Neuronal stem cell (in vitro differentiated cells): ENCODE data around the gene TMEM37.

Experiments used
- DNase-seq: peaks from one replicate; pipeline ENCODE4 v3.0.0-alpha.2; 2013; ENCODE audit warnings: low spot score
- H2AFZ ChIP-seq: one replicate; pipeline ENCODE4 v1.6.1; 2013; ENCODE audit warnings: mild to moderate bottlenecking, low read length, inconsistent platforms
- H2AK5ac ChIP-seq: 2 replicates; pipeline ENCODE4 v1.6.1; 2013; ENCODE audit warnings: low read depth, mild to moderate bottlenecking, inconsistent platforms, low read length, moderate library complexity, mixed read lengths
- H2BK120ac ChIP-seq: 2 replicates; pipeline ENCODE4 v1.6.1; 2013; ENCODE audit warnings: low read depth, mild to moderate bottlenecking, inconsistent platforms, low read length, moderate library complexity, mixed read lengths
- H2BK12ac ChIP-seq: one replicate; pipeline ENCODE4 v1.6.1; 2013; ENCODE audit warnings: low read length, inconsistent platforms
- H2BK15ac ChIP-seq: 2 replicates; pipeline ENCODE4 v1.6.1; 2013; ENCODE audit warnings: mild to moderate bottlenecking, low read length, inconsistent platforms, mixed read lengths
- H2BK5ac ChIP-seq: one replicate; pipeline ENCODE4 v1.6.1; 2013; ENCODE audit warnings: inconsistent platforms, mild to moderate bottlenecking, low read length, moderate library complexity
- H3K14ac ChIP-seq: one replicate; pipeline ENCODE4 v1.6.1; 2013; ENCODE audit warnings: low read length, inconsistent platforms
- H3K18ac ChIP-seq: 2 replicates; pipeline ENCODE4 v1.6.1; 2013; ENCODE audit warnings: low read length, inconsistent platforms
- H3K23ac ChIP-seq: 2 replicates; pipeline ENCODE4 v1.6.1; 2013; ENCODE audit warnings: low read depth, mild to moderate bottlenecking, mixed read lengths, low read length, inconsistent platforms; ENCODE audit not compliant: poor library complexity
- H3K27ac ChIP-seq: replicated peaks from 3 replicates; pipeline ENCODE4 v1.5.1; 2013; ENCODE audit warnings: low read length, inconsistent platforms
- H3K27me3 ChIP-seq, 3 experiments: 2 replicates each; pipeline ENCODE4 v1.6.1; 2013; ENCODE audit warnings: low read length in 3 of 3, mild to moderate bottlenecking in 2 of 3, inconsistent platforms in 1 of 3, low read depth in 1 of 3, mixed read lengths in 1 of 3, moderate library complexity in 1 of 3; ENCODE audit not compliant: control insufficient read depth in 3 of 3, insufficient read depth in 3 of 3
- H3K36me3 ChIP-seq, 2 donors: replicated peaks in 1 of 2; 2 replicates each; pipeline ENCODE4 v1.6.1; 2013; ENCODE audit warnings: low read length in 2 of 2; ENCODE audit not compliant: control insufficient read depth in 2 of 2, insufficient read depth in 2 of 2
- H3K4ac ChIP-seq: 2 replicates; pipeline ENCODE4 v1.6.1; 2013; ENCODE audit warnings: inconsistent platforms, mild to moderate bottlenecking, low read length, moderate library complexity
- H3K4me1 ChIP-seq, 2 donors: 1 replicate in 1 of 2; 2 replicates in 1 of 2; pipeline ENCODE4 v1.6.1; 2013; ENCODE audit warnings: low read length in 2 of 2, low read depth in 1 of 2; ENCODE audit not compliant: control insufficient read depth in 2 of 2, insufficient read depth in 1 of 2
- H3K4me2 ChIP-seq: one replicate; pipeline ENCODE4 v1.6.1; 2013; ENCODE audit warnings: mild to moderate bottlenecking, low read length, inconsistent platforms; ENCODE audit not compliant: insufficient read depth, poor library complexity, severe bottlenecking
- H3K4me3 ChIP-seq, 2 donors: 2 replicates each; pipeline ENCODE4 v1.5.1; 2013; ENCODE audit warnings: low read length in 2 of 2, mild to moderate bottlenecking in 2 of 2, inconsistent platforms in 1 of 2, moderate library complexity in 1 of 2
- H3K79me1 ChIP-seq: one replicate; pipeline ENCODE4 v1.6.1; 2013; ENCODE audit warnings: low read depth, mild to moderate bottlenecking, inconsistent platforms, low read length, moderate library complexity
- H3K9ac ChIP-seq: one replicate; pipeline ENCODE4 v1.6.1; 2013; ENCODE audit warnings: mild to moderate bottlenecking, low read depth, low read length, inconsistent platforms; ENCODE audit not compliant: poor library complexity
- H3K9me3 ChIP-seq, 2 donors: replicated peaks in 1 of 2; 2 replicates each; pipeline versions ENCODE3 to v1.6.1; 2013; ENCODE audit warnings: low read length in 2 of 2, mild to moderate bottlenecking in 2 of 2, inconsistent platforms in 1 of 2, low read depth in 1 of 2, mixed read lengths in 1 of 2, moderate library complexity in 1 of 2; ENCODE audit not compliant: control insufficient read depth in 2 of 2, insufficient read depth in 1 of 2
- H4K8ac ChIP-seq: one replicate; pipeline ENCODE4 v1.6.1; 2013; ENCODE audit warnings: low read depth, mild to moderate bottlenecking, inconsistent platforms, low read length, moderate library complexity
- H4K91ac ChIP-seq: one replicate; pipeline ENCODE4 v1.6.1; 2013; ENCODE audit warnings: low read length, low read depth, mild to moderate bottlenecking, inconsistent platforms; ENCODE audit not compliant: poor library complexity
- WGBS, 2 donors: extraction: QIAGEN DNeasy Blood & Tissue Kit; methylation state at CpG; one replicate each; pipeline ENCODE4 v1.1.7; 2013; ENCODE audit warnings: missing lambda C conversion rate in 2 of 2, mixed read lengths in 1 of 2; ENCODE audit not compliant: insufficient read length in 2 of 2, insufficient replicate concordance in 1 of 2; ENCODE audit errors: extremely low coverage in 2 of 2; 5-methylcytosine and 5-hydroxymethylcytosine counted together

Gene TMEM37

DNA sequence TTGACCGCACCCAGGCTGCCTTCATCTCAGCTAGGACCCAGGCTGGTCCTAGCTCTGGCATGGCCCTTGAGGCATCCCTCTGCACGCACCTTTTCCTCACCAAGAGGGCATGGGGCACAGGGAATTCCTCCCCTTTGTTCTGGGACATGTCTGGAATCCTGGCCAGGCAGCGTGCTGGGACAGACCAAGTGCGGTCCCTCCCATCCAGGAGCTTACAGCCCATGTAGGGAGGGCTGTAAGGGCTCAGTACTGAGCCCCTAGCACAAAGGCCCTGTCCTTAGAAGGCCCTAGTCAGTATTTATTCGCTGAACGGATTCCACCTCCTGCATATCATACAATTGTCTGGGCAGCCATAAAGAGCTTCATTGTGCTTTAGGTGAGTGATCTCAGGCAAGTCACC lies 3.0 kb downstream of the TMEM37 start:
- H2BK5ac ChIP-seq, result no peak overlapping the region
- H3K14ac ChIP-seq, result no peak overlapping the region
- H3K9ac ChIP-seq, result no peak overlapping the region
- peak overlapping the region; percentile 24 for H3K18ac ChIP-seq
- WGBS, 2 donors, result no CpG with 5 or more reads among the region's 6 CpGs
- H3K9me3 ChIP-seq, result no peaks in the 10 kb centered on the region
- no peak overlapping the region for H2BK120ac ChIP-seq
- H3K27ac ChIP-seq, result no peak overlapping the region
- H3K4me1 ChIP-seq, result peaks cover 6 to 11% of the 10 kb centered on the region in 2 donors
- H2AFZ ChIP-seq, result no peak overlapping the region
- no peak overlapping the region for H2AK5ac ChIP-seq
- no peak overlapping the region for H3K4ac ChIP-seq
- no peak overlapping the region for H4K8ac ChIP-seq
- no peak for DNase-seq
- no peaks in the 10 kb centered on the region for H3K79me1 ChIP-seq
- H3K27me3 ChIP-seq, result peaks cover 0 to 60% (median 20%) of the 10 kb centered on the region in 3 experiments
- no peak overlapping the region for H2BK12ac ChIP-seq
- H4K91ac ChIP-seq, result no peak overlapping the region
- no peak overlapping the region for H2BK15ac ChIP-seq
- no peak overlapping the region for H3K23ac ChIP-seq
- H3K4me3 ChIP-seq, result no peak overlapping the region
- H3K4me2 ChIP-seq, result no peak overlapping the region
- H3K36me3 ChIP-seq, result no peaks in the 10 kb centered on the region

DNA sequence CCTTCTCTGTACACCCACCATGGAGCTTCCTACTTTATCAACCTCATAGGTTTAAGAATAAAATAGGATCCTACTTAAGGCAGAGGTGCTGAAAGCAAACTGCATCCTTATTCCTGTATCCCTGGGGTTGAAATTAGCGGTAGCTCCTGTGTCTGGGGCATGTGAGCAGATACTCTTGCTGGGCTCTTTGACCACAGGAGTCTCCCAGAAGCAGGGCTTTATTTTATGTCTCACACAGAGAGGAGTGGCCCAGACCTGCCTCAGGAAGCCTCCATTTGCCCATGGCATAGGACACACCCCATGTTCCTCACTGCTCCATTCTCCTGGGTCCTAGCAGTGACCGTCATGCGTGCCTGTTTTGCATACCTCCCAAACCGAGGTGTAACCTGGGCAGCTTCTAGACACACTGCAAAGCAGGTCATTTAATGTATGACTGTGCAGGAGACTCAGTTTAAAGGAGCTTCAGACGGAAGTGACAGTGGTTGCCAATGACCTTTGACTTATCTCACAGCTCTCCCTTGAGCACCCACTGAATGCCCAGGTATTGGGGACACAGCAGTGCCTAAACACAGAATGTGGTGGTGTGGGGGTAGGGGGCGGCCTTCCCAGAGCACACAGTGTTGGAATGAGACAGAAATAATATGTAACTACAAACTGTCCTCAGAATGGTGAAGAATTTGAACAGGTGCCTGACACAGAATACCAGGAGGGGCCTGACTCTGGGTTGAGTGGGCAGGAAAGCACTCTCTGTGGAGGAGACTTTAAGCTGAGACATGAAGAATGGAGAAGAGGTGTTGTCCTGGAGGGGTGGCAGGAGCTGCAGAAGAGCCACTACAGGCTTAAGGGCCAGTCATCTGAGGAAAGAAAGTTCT lies 3.7 kb downstream of the TMEM37 start:
- H2BK15ac ChIP-seq, result no peak overlapping the region
- H2AK5ac ChIP-seq, result no peak overlapping the region
- H4K8ac ChIP-seq, result no peak overlapping the region
- H2AFZ ChIP-seq, result no peak overlapping the region
- peaks cover 6 to 10% of the 10 kb centered on the region in 2 donors for H3K4me1 ChIP-seq
- H3K79me1 ChIP-seq, result no peaks in the 10 kb centered on the region
- no peaks in the 10 kb centered on the region for H3K9me3 ChIP-seq
- no peak overlapping the region for H3K14ac ChIP-seq
- no peak overlapping the region for H3K9ac ChIP-seq
- no CpG with 5 or more reads among the region's 6 CpGs for WGBS, 2 donors
- H3K4me2 ChIP-seq, result no peak overlapping the region
- no peak overlapping the region for H3K18ac ChIP-seq
- no peaks in the 10 kb centered on the region for H3K36me3 ChIP-seq
- H3K27ac ChIP-seq, result no peak overlapping the region
- no peak overlapping the region for H2BK5ac ChIP-seq
- no peak overlapping the region for H3K4me3 ChIP-seq
- H2BK12ac ChIP-seq, result no peak overlapping the region
- H2BK120ac ChIP-seq, result no peak overlapping the region
- H3K27me3 ChIP-seq, result peaks cover 0 to 54% (median 18%) of the 10 kb centered on the region in 3 experiments
- no peak overlapping the region for H3K4ac ChIP-seq
- no peak overlapping the region for H4K91ac ChIP-seq
- no peak overlapping the region for H3K23ac ChIP-seq
- no peak for DNase-seq

DNA sequence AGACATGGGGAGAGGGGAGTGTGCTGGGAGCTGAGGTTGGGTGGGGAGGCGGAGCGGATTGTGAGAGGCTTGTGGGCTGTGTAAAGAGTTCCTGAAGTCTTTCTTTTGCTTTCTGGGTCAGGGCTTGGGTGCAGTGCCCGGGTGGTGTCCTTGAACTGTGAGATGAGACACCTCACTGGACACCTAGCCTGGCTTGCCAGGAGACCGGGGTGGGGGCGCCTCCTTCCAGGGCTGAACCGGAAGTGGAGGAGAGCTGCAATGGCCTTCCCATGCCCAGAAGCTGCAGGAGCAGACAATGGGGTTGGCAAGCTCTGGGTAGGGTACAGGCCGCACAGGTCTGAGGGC lies 4.3 kb downstream of the TMEM37 start:
- DNase-seq, result no peak
- no peaks in the 10 kb centered on the region for H3K79me1 ChIP-seq
- no peak overlapping the region for H2AK5ac ChIP-seq
- no peak overlapping the region for H2BK12ac ChIP-seq
- H3K4me1 ChIP-seq, result peaks cover 6 to 7% of the 10 kb centered on the region in 2 donors
- H2BK5ac ChIP-seq, result no peak overlapping the region
- no peak overlapping the region for H2AFZ ChIP-seq
- no peak overlapping the region for H3K27ac ChIP-seq
- H3K4me3 ChIP-seq, result no peak overlapping the region
- no CpG with 5 or more reads among the region's 7 CpGs for WGBS, 2 donors
- H3K36me3 ChIP-seq, result no peaks in the 10 kb centered on the region
- H3K18ac ChIP-seq, result no peak overlapping the region
- no peak overlapping the region for H3K4me2 ChIP-seq
- H3K23ac ChIP-seq, result no peak overlapping the region
- H2BK15ac ChIP-seq, result no peak overlapping the region
- H3K14ac ChIP-seq, result no peak overlapping the region
- no peak overlapping the region for H4K91ac ChIP-seq
- no peak overlapping the region for H3K4ac ChIP-seq
- H3K9me3 ChIP-seq, result no peaks in the 10 kb centered on the region
- peaks cover 0 to 48% (median 18%) of the 10 kb centered on the region in 3 experiments for H3K27me3 ChIP-seq
- no peak overlapping the region for H2BK120ac ChIP-seq
- H3K9ac ChIP-seq, result no peak overlapping the region
- no peak overlapping the region for H4K8ac ChIP-seq

- Histone ChIP-seq H3K27me3 (peaks cover 0 to 43% (median 15%) of the 10 kb centered on the region in 3 experiments), H3K4ac (no peak overlapping the region), H3K4me1 (peaks cover 3 to 7% of the 10 kb centered on the region in 2 donors), H2BK5ac (no peak overlapping the region), H3K14ac (no peak overlapping the region), H3K23ac (peak overlapping the region; percentile 23), H2BK12ac (no peak overlapping the region), H2BK15ac (peak overlapping the region; percentile 17), H2BK120ac (no peak overlapping the region), H3K4me3 (no peak overlapping the region), H2AK5ac (peak overlapping the region; percentile 35), H3K27ac (no peak overlapping the region), H3K36me3 (no peaks in the 10 kb centered on the region), H4K91ac (no peak overlapping the region), H3K9me3 (no peaks in the 10 kb centered on the region), H2AFZ (no peak overlapping the region), H3K18ac (no peak overlapping the region), H3K79me1 (no peaks in the 10 kb centered on the region), H4K8ac (no peak overlapping the region), H3K4me2 (no peak overlapping the region), H3K9ac (no peak overlapping the region)
- DNase-seq, result no peak
- WGBS, 2 donors, result no CpG with 5 or more reads among the region's 22 CpGs
Measured at GRCh38 chr2:119436993-119437772, 5.5 kb downstream of the TMEM37 start.
